AG04450 (cell line): Measurements from ENCODE around the gene TCEA2. TPM values are rescaled to one million over a fixed set of nuclear protein-coding genes. Genes with fewer than 3 reads are reported as not detected.

Source experiments
- CTCF ChIA-PET: fragments of 300-600, 350-600 bp; formaldehyde crosslinking; extraction: SDS; loops from one replicate; lab custom pipeline; 2022; ENCODE audit warnings: antibody characterized with exemption, inconsistent platforms; lab: Charles Lee
- POLR2A ChIA-PET: fragments of 350-600 bp; formaldehyde crosslinking; extraction: SDS; loops from one replicate; lab custom pipeline; 2021; ENCODE audit warnings: antibody characterized with exemption, inconsistent platforms; lab: Yijun Ruan, JAX
- DNase-seq: peaks from one replicate; pipeline ENCODE4 v3.0.0-alpha.2; 2011; ENCODE audit warnings: low read depth, low spot score
- H3K27ac ChIP-seq: one replicate; pipeline ENCODE4 v1.5.1; 2012; ENCODE audit warnings: low read depth, low read length, control low read depth
- H3K27me3 ChIP-seq: one replicate; pipeline ENCODE4 v1.6.0; 2012; ENCODE audit warnings: low read length; ENCODE audit not compliant: control insufficient read depth, insufficient read depth
- H3K4me3 ChIP-seq: 2 replicates; pipeline ENCODE4 v1.5.1; 2011; ENCODE audit warnings: mild to moderate bottlenecking, low read depth, low read length, control low read depth
- H3K9me3 ChIP-seq: 2 replicates; pipeline ENCODE4 v1.5.1; 2012; ENCODE audit warnings: low read length; ENCODE audit not compliant: control insufficient read depth, insufficient read depth
- CTCF ChIP-seq: IDR thresholded peaks from 2 replicates; pipeline ENCODE4 v1.5.1; 2011; ENCODE audit warnings: low read depth, low read length, control low read depth, inconsistent platforms
- polyA plus RNA-seq: library from polyadenylated mRNA; depleted of rRNA; stranded (reverse); fragments of >200 nt; gene quantifications from 2 replicates; pipeline ENCODE4 v1.2.3, GENCODE V29; 2011

Gene TCEA2
- polyA plus RNA-seq, 1 experiment: 12.8 TPM

- H3K4me3 ChIP-seq: peak overlapping the region; percentile 43
- POLR2A ChIA-PET: interaction anchor here (0.6 to 1.4 kb wide), 4 partner anchors 22 to 518 kb away, joined by 3 to 4 read pairs (median 4); partner anchors contain the start of genes PPDPF and TCEA2
- DNase-seq: no peak
- CTCF ChIA-PET: interaction anchor here (0.9 to 3.6 kb wide), 15 partner anchors 11 to 501 kb away, joined by 3 to 31 read pairs (median 4); partner anchors contain the start of genes PRPF6 and TCEA2
- no peak overlapping the region for H3K27ac ChIP-seq
- peaks cover 52% of the 10 kb centered on the region for H3K27me3 ChIP-seq
- peak; percentile 56 for TF ChIP-seq CTCF
- no peaks in the 10 kb centered on the region for H3K9me3 ChIP-seq
These were observed 24.3 kb upstream of the TCEA2 start for GRCh38 chr20:64038565-64039292.

- TF ChIP-seq CTCF: no peak
- H3K4me3 ChIP-seq: peak overlapping the region; percentile 27; the same call in 1 of the 2 replicates
- ChIA-PET CTCF (interaction anchor here (0.9 to 3.6 kb wide), 13 partner anchors 11 to 502 kb away, joined by 3 to 31 read pairs (median 4); partner anchors contain the start of genes PRPF6 and TCEA2), POLR2A (interaction anchor here (0.6 to 1.4 kb wide), 2 partner anchors 23 to 519 kb away, joined by 3 read pairs; partner anchors contain the start of genes PPDPF and TCEA2)
- H3K9me3 ChIP-seq: no peaks in the 10 kb centered on the region
- H3K27ac ChIP-seq: no peak overlapping the region
- peaks cover 57% of the 10 kb centered on the region for H3K27me3 ChIP-seq
- DNase-seq: no peak
These were observed 23.5 kb upstream of the TCEA2 start for GRCh38 chr20:64039293-64040160.

GRCh38 chr20:64040231-64041039, 22.6 kb upstream of the TCEA2 start:
- no peak overlapping the region for H3K4me3 ChIP-seq
- peaks cover 61% of the 10 kb centered on the region for H3K27me3 ChIP-seq
- H3K27ac ChIP-seq: no peak overlapping the region
- POLR2A ChIA-PET: no interaction called here
- CTCF ChIA-PET: interaction anchor here (1.0 to 3.6 kb wide), 5 partner anchors 12 to 81 kb away, joined by 4 to 31 read pairs (median 6); partner anchors contain the start of gene TCEA2
- TF ChIP-seq CTCF: no peak
- no peak for DNase-seq
- no peaks in the 10 kb centered on the region for H3K9me3 ChIP-seq

- Histone ChIP-seq H3K9me3 (no peaks in the 10 kb centered on the region), H3K27me3 (peaks cover 68% of the 10 kb centered on the region), H3K4me3 (no peak overlapping the region), H3K27ac (no peak overlapping the region)
- POLR2A ChIA-PET: no interaction called here
- CTCF ChIA-PET: interaction anchor here (1.0 to 3.0 kb wide), 2 partner anchors 13 to 15 kb away, joined by 4 to 13 read pairs; no protein-coding TSS in a partner anchor
- no peak for TF ChIP-seq CTCF
- DNase-seq: no peak
These were observed 21.8 kb upstream of the TCEA2 start for GRCh38 chr20:64041040-64041780.
